Inferior parietal cortex (tissue), 1 donor: ENCODE results near the gene GPR183.

ENCODE experiments used
- DNase-seq: peaks from one replicate; pipeline ENCODE4 v3.0.0-alpha.2; 2016; ENCODE audit errors: extremely low spot score

The GPR183 gene, protein sequence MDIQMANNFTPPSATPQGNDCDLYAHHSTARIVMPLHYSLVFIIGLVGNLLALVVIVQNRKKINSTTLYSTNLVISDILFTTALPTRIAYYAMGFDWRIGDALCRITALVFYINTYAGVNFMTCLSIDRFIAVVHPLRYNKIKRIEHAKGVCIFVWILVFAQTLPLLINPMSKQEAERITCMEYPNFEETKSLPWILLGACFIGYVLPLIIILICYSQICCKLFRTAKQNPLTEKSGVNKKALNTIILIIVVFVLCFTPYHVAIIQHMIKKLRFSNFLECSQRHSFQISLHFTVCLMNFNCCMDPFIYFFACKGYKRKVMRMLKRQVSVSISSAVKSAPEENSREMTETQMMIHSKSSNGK

DNA sequence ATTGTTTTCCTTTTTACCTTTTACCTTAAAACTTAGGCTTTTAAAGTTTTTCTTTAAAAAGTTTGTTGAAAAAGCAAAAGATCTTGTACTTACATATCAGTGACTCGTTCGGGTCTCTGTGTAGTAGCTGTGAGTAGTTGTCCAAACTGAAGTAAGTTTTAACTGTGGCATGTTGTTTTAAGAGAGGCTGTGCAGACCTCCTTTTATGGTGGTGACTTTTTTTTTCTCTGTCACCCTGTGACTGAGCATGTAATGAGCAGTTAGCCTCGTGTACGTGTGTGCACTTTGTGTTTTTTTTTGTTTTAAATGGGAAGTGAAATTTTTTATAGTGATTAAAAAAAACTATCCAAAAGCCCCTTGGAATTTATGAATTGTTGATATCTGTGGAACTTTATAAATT is at the start of gene GPR183:
Gene GPR183 (minus strand): TSS at position 153 of the 400 bp plus-strand sequence. CDS start 11,254 bp downstream, outside the sequence.
- DNase-seq: no peak

DNA sequence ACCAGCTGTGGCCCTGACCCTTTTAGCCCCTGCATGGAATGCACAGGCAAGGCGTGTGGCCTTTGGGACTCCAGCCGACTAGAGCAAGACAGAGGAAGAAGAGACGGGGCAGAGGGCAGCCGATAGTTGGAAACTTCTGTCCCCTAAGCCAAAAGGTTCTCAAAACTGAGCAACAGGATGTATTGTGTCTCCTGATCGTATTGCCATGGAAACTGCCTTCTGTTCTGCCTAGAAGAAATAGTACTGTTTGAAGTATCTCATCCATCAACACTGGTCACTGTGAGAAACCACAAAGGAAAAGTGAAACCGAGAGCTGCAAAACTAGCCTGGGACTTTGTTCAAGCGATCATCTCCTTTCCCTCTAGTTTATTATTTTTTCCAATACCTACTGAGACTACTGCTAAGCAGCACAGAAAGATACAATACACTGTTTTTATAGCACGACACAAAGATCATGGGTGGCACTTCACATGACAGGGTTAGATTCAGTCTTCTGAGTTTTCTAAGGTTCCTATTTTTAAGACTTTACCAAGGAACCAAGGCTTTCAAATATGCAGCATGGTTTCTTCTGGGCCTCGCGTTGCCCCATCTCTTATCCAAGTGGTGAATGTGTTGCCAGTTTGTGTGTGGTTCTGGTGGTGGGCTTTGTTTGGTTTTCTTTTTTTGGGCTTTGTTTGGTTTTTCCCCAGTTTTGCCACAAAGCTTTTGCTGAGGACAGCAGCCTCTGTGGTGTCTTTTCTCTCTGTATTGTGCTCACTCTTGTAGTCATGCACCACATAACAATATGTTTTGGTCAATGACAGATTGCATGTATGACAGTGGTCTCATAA is 49.3 kb upstream of the GPR183 start:
- DNase-seq: peak; percentile 20

DNA sequence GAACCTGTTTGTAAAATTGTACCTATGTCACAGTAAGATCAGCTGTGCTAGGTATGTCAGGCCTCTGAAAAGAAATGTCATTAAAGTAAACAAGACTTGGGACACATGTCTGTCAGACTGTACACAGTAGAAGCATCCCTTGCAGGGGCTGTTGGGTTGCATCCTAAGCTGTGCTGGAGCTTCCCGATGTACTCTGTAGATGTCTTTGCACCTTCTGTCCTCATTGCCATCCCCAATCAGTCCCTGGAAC is 48.7 kb upstream of the GPR183 start:
- no peak for DNase-seq

DNA sequence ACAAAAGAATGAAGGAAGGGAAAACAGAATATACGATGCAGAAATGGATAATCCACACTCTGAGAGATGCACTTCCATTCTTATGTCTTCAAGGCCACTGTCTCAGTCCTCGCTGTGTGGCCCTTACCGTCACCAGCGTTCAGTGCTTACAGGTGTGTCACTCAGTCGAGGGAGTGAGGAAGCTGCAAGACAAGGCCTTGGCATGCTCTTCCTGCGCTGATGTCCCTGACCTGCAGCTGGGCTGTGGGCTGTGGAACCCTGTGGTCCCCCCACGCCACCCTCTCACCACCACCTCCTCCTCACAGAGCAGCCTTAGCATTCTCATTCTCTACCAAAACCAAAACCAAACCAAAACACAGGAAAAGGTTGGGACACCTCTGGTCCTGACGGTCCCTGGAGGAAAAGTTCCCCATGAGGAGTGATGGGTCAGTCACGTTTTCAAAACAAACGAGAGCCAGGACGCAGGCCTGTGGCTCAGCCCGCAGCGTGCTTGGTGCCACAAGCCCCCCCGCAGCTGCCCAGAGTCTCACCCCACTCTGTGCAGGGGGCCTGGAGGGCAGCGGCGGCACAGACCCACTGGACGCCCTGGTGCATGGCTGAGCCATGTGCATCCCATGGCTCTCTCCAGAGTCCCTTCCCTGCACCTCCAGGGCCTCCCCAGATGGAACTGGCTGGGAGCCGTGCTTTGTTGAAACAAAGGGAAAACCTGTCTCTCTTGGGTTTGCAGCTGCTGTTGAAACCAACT is 48.2 kb upstream of the GPR183 start:
- no peak for DNase-seq

DNA sequence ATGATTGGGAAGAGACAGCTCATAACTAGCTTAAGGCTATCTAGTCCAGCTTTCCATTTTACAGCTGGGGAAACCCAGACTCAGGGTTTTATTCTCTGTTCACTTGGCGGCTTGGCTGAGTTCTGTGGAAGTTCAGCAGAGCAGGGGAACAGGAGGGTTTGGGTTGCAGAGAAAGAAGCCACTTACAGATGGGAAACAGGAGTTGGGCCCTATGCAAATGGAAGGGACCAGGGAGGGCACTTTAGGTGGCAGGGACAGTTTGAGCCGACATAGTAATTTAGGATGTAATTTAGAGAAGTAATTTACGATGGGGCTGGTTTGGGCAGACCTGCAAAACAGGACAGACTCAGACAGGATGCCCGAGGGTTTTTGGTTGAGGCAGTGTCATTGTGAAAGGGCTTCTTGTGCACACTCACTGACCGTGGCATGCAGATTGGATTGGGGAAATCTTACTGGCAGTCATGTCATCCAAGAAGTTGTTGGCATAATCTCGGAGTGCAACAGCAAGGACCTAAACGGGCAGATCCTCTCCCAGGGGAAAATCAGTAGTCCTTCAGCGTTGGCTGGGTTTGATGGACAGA is 47.3 kb upstream of the GPR183 start:
- no peak for DNase-seq

DNA sequence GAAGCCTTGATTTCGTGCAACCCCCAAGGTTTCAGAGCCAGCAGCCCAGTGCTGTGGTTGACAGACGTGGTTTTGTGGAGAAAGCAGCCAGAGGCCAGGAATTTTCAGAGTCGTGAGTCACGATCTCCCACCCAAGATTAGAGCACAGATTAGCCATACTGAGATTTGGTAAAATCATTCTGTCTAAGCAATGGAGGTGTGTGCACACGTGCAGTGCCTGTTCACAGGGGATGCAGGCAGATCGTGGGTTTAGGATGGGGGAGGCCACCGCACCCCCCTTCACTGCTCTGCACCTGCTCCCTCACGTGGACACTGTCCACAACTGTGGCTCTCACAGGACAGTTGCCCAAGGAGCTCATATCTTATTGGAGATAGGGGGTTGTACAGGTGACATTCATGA is 46.6 kb upstream of the GPR183 start:
- no peak for DNase-seq

DNA sequence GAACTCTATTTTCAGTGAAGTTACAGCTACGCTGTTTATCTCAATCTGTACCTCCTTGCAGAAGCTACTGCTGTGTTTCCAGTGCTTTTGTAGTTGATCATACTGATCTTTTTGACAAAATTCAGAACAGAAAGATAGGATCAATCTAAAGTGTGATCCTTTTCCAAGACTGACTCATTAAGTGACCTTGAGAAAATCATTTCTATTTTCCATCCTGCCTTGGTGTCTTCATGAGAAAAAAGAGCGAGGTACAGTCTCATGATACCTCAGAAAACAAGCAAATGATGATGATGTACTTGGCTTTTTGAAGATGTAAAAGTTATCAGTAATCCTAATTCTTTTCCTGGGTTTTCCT is 46.0 kb upstream of the GPR183 start:
- no peak for DNase-seq

DNA sequence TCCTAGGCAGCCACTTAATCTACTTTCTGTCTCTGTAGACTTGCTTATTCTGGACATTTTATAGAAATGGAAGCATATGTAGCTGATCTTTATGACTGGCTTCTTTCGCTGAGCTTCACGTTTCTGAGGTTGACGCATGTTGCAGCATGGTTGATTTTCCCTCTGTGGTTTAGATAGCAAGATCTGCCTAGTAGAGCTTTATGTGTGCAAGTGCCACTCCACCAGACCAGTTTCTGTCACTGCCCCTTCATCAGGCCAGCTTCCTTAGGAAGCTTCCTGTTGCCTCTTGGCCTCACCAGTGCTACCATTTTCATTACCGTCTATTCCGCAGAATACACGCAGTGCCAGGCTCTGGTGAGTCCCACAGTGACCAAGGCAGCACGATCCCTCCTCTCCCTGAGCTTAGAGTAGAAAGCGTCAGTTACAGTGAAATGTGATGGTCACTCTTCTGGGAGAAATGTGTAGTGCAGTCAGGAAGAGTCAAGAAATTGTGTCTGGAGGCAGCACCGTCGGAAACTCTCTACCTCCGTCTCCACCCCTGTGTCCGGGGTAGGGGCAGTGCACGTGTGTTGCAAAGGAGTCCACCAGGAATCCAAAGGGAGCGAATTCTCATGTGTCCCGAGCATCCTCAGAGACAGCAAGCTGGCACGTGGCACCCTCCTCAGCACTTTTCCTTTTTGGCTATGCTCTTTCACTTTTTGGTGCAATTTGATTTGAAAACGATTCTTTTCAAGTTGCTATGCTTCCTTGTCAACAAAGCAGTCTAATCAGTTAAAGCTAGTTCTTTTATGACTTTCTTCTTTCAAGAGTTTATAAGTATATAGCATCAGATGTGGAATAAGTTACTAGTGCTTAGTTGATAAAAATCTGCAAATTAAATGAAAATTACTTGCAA is 45.4 kb upstream of the GPR183 start:
- DNase-seq: no peak

DNA sequence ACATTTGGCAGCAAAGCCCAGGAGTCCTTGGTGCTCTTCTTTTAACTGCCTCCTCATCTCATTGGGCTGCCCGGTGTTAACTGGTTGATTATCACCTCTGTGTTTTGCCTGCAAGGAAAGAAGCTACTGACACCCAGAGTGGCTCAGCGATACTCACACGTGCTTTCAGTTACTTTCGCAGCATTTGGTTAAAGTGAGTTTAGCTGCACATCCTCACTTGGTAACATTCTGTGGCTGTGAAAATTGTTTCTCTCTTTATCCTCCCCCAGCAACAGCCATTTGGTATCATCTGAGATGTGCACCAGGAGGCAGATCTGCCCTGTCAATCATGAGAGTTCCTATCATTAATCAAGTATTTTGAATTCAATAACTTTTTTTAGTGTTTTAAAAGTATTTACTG is 44.6 kb upstream of the GPR183 start:
- DNase-seq: no peak

DNA sequence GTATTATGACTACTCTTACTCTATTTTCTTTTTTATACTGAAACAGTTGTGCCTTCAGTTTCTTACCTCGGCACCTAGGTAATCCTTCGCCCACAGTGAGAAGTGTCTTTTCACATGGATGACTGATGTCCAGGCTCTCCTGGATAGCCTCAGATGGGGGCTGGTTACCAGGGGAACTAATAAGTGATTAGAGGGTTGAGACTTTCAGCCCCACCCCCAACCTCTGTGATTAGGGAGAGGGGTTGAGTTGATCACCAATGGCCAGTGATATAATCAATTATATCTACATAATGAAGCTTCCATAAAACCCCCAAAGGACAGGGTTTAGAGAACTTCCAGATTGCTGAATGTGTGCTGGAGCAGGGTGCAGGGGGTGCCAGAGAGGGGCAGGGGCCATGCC is 43.0 kb upstream of the GPR183 start:
- DNase-seq: no peak

DNA sequence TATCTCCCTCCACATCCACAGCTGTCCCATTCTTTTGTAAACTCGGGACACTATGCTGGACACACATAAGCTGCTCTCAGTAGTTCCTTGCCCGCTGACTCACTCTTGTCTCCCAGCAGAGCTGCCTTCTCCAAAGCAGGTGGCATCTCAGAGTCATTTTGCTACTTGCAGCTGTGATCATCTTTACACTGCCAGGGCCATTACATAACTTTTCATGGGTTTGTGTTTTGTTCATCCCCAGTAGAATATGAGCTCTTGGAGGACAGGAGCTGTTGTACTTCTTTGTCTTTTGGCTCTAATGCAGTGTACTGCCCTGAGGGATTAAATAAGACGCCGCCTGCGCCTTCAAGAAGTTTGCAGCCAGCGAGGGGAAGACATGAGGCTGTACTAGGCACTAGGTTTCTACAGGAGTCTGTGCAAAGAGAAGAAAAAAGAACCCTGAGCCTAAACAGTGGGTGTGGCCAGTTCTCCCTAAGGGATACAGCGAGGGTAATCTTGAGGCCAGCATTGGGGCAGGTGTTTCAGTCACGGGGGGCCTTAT is 40.8 kb upstream of the GPR183 start:
- peak; percentile 54 for DNase-seq

DNA sequence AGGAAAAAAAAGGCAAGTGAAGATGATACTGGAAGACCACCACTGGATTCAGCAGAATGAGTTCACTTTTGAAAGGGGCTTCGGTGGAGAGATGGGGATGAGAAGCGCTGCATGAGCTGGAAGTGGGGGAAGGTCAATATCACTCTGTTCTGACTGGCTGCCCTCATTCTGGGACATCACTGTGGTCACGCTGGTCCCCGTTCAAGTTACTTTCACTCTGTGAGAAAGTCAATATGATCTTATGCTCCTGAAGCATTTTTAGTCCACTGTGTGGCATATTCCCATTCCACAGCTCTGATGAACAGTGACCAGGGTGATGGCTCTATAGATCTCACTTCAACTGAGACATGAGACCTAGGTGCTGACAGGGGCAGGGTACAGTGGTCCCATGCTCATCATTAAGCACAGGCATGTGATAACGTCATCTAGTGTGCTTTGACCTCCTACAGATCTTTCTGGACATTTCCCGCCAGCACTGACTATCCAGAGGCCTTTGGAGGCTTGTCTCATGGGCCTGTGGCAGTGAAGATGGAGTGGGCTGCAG is 40.2 kb upstream of the GPR183 start:
- no peak for DNase-seq

DNA sequence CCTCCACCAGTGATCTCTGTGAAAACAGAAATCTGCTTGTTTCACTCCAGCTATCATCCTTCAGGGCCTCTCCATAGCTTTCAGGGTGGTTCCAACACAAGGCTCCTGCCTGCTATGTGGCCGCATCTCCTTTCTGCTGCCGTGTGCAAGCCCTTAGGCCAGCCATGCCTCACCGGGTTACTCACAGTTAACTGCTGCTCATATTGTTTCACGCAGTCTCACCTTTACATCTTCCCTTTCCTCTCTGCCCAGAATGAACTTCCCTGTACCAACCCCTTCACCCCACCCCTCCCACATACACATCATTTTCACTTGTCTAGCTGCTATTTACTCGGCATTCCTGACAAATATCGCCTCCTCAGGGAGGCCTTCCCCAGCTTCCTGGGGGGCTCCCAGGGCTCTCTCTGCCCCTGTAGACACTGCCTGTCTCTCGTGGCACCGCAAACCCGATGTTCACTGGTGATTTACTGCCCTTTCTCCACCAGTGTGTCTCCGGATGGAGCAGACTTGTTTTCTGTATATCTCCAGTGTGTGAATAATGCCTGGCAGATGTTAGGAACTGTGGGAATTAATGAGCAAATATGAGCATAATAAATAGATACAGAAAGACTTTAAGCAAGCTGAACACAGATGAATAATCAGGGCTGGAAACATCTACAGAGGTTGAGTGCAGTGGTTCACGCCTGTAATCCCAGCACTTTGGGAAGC is 39.3 kb upstream of the GPR183 start:
- DNase-seq: no peak

DNA sequence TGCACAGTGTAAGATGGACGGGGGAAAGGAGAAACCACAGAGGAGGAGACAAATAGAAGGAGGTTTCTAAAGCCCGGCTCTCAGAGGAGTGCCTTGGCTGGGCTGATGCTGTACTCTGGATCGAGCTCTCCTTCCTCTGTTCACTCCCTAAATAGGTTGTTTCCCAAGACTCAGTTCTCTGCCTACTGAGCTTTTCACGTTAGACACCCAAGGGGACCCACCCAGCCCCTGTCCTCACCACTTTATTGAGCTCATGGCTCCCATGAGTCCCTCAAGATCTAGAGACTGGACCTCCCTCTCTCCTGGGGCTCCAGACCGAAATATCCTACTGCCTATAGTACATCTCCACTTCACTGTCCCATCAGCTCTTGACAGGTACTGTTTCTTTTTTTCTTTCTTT is 38.1 kb upstream of the GPR183 start:
- DNase-seq: no peak

DNA sequence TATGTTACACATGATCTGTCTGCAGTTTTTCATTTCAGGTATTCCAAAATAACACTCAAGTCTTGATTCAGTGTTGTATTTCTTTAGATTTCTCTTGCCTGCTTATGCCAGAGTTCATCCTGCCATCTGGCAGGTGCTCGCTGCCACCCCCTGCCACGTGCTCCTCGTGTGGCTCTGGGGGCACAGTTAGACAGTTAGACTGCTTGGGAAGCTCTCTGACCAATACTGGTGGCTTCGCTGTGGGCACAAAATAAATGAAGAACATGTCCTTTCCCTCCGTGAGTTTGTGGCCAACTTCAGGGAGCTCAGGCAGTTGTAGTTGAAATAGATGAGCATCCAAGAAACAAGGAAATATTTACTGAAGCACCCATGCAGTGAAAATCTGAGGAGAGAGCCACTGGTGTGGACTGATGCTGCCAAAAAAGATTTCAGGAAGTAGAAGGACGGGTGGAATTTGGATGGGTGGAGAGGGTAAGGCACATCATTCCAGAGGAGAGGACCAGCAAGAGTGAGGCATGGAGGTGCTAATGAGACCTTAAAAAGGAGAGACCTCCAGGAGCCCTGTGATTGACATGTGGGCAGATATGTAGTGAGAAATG is 37.5 kb upstream of the GPR183 start:
- DNase-seq: no peak

DNA sequence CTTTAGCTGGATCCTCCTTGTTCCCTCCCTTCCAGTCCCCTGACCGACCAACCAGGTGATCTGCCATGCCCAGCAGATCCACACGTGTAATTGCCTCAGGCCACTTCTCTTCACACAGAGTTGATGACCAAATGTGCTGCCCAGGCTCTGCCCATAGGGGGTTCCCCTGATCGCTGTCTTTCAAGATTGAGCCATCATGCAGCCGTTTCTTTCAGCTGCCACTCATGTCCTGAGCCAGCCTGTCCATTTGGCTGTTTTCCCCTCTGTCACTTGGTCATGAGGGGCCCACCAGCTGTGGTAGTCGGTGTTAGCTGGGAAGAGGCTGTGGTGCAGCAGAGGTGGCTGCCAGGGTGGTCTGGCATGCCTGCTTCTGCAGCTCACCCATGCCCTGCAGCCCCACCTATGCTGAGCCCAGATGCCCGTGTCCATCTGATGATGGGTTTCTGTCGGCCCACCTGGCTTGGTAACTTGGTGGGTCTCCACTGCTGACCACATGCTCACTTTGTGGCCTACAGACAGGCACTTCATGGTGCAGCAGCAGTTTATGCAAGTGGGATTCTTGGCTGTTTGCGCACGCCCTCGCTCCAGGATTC is 35.6 kb upstream of the GPR183 start:
- DNase-seq: no peak

DNA sequence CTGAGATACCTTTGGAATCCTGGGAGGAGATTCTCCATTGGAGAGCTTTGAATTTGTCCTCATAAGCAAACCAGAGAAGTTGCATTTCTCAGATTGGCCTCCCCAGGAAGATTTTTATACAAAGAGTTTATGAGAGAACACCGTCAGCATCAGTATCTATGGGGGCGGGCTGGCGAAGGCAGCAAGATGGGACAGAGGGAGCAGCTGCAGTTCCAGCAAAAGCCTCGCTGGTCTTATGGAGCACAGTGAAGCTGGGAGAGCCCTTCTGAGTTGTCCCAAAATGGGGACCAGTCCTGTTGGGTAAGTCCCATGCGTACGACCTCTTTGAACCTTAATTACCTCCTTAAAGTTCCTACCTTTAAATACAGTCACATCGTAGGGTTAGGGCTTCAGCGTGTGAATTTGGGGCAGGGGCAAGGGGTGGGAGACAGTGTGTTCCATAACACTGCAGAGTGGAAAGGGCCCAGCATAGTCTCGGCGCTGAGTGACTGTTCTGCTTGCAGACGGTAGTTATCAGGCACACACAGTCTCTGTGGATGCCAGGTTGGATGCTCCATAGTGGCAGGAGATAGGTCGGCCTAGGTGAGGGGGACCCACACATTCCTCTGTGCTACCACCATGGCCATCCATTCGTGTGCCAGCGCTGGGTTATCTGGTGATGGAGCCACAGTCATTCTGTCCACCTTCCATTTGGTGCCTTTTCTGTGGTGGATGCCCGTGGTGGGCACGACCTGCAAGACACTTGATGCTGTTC is 34.9 kb upstream of the GPR183 start:
- no peak for DNase-seq

DNA sequence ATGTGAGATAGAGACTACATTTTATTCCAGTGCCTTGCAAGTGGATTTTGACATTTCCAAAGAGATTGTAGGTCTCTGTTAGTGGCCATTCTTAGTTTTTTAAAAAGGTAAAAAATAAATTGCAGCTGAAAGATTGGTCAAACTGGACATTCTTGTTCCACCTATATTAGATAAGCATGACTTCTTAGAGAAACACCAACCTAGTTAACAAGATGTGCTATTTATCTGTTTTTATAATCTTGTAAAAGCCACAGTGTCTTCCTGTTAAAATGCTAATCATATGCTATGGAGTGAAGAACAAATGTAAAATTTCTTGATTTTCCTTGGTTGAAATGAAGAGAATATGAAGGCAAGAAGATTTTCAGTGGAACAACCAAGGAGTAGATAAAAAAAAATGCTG is 33.4 kb upstream of the GPR183 start:
- no peak for DNase-seq
